Measurements from ENCODE around the gene AOC3.

GRCh38 chr17:42806249-42806648 lies 44.8 kb upstream of the AOC3 start:
- TF ChIP-seq EZH2 (IDR thresholded peaks at IDR 0.05; ENCODE audit: borderline replicate concordance, low read depth, low read length, severe bottlenecking) (no peak), CTCF (IDR thresholded peaks at IDR 0.05; ENCODE audit: borderline replicate concordance, extremely low read depth, low read length, poor library complexity, severe bottlenecking) (no peak)
